B cell (primary cell): ENCODE measurements around the gene DOCK4. TPM values are rescaled to one million over a fixed set of nuclear protein-coding genes. Genes with fewer than 3 reads are reported as not detected.

Experiments
- ATAC-seq: fragments of 200-7000 bp; cut with Tn5 transposase; one replicate; pipeline ENCODE4 v1.10.0; 2021; ENCODE audit warnings: low read depth, mild to moderate bottlenecking, moderate number of reproducible peaks, moderate library complexity
- CTCF ChIA-PET: fragments of 350-600 bp; sonication (Branson Sonifier 250); formaldehyde crosslinking; loops from one replicate; lab custom pipeline; 2021; ENCODE audit warnings: antibody characterized with exemption, inconsistent platforms; lab: Charles Lee
- POLR2A ChIA-PET: fragments of 350-600 bp; sonication (Branson Sonifier 250); formaldehyde crosslinking; loops from one replicate; lab custom pipeline; 2021; ENCODE audit warnings: antibody characterized with exemption; lab: Charles Lee
- DNase-seq: peaks from one replicate; pipeline ENCODE4 v3.0.0; 2013
- H2AFZ ChIP-seq: 2 replicates; pipeline ENCODE4 v1.6.1; 2012; ENCODE audit warnings: mild to moderate bottlenecking, low read depth, low read length; ENCODE audit not compliant: insufficient read depth, poor library complexity, severe bottlenecking
- H3K27ac ChIP-seq, 2 donors: 1 replicate in 1 of 2; 2 replicates in 1 of 2; pipeline ENCODE4 v1.5.1; 2012 to 2013; ENCODE audit warnings: low read length in 2 of 2, mild to moderate bottlenecking in 2 of 2, moderate library complexity in 1 of 2
- H3K27me3 ChIP-seq, 4 experiments: fragments of 200-600 bp in 1 of 4; sonication (generic) in 1 of 4; replicated peaks in 1 of 4; 1 replicate in 2 of 4; 2 replicates in 2 of 4; pipeline versions ENCODE4 v1.6.1 to v1.7.0; 2013 to 2016; ENCODE audit warnings: low read length in 3 of 4, mild to moderate bottlenecking in 2 of 4, mixed read lengths in 1 of 4, moderate library complexity in 1 of 4; ENCODE audit not compliant: insufficient read depth in 4 of 4, control insufficient read depth in 3 of 4; ENCODE audit errors: control extremely low read depth in 1 of 4
- H3K36me3 ChIP-seq, 2 experiments: replicated peaks in 1 of 2; 1 replicate in 1 of 2; 2 replicates in 1 of 2; pipeline versions ENCODE4 v1.6.1 to v1.7.1; 2013; ENCODE audit warnings: low read length in 1 of 2; ENCODE audit not compliant: insufficient read depth in 2 of 2, control insufficient read depth in 1 of 2; ENCODE audit errors: control extremely low read depth in 1 of 2, extremely low read depth in 1 of 2
- H3K4me1 ChIP-seq, 2 donors: fragments of 200-600 bp in 1 of 2; sonication (generic) in 1 of 2; 1 replicate in 1 of 2; 2 replicates in 1 of 2; pipeline versions ENCODE4 v1.5.1 to v1.6.1; 2013 to 2017; ENCODE audit warnings: low read length in 2 of 2; ENCODE audit not compliant: control insufficient read depth in 2 of 2, insufficient read depth in 2 of 2
- H3K4me2 ChIP-seq: replicated peaks from 2 replicates; pipeline ENCODE3; 2012; ENCODE audit warnings: mild to moderate bottlenecking, low read depth, low read length; ENCODE audit not compliant: poor library complexity, severe bottlenecking
- H3K4me3 ChIP-seq, 5 experiments: fragments of 200-600 bp in 1 of 5; sonication (generic) in 1 of 5; 1 replicate in 3 of 5; 2 replicates in 2 of 5; pipeline versions ENCODE4 v1.5.1 to v1.7.0; 2011 to 2016; ENCODE audit warnings: low read length in 4 of 5, mild to moderate bottlenecking in 4 of 5, low read depth in 2 of 5, control low read depth in 1 of 5, moderate library complexity in 1 of 5; ENCODE audit not compliant: insufficient read depth in 1 of 5; ENCODE audit errors: control extremely low read depth in 1 of 5, extremely low read depth in 1 of 5
- H3K79me2 ChIP-seq: fragments of 200-600 bp; sonication (generic); one replicate; pipeline ENCODE4 v1.6.0; 2016; ENCODE audit warnings: low read length; ENCODE audit not compliant: control insufficient read depth, insufficient read depth
- H3K9ac ChIP-seq: fragments of 200-600 bp; sonication (generic); 2 replicates; pipeline ENCODE4 v1.6.1; 2017; ENCODE audit warnings: mild to moderate bottlenecking, low read length, moderate library complexity
- H3K9me3 ChIP-seq, 3 donors: one replicate each; pipeline versions ENCODE4 v1.6.1 to v1.7.1; 2013; ENCODE audit warnings: low read length in 2 of 3; ENCODE audit not compliant: control insufficient read depth in 2 of 3, insufficient read depth in 1 of 3; ENCODE audit errors: control extremely low read depth in 1 of 3
- H4K20me1 ChIP-seq: 2 replicates; pipeline ENCODE4 v1.6.0; 2012; ENCODE audit warnings: mild to moderate bottlenecking, low read length; ENCODE audit not compliant: insufficient read depth, control insufficient read depth, poor library complexity, severe bottlenecking
- H3K27ac Mint-ChIP-seq: one replicate; pipeline ENCODE4 v1.8.0; 2021; ENCODE audit warnings: mixed read lengths
- H3K27me3 Mint-ChIP-seq: one replicate; pipeline ENCODE4 v1.8.0; 2021; ENCODE audit warnings: mixed read lengths
- H3K4me1 Mint-ChIP-seq: one replicate; pipeline ENCODE4 v1.8.0; 2021; ENCODE audit warnings: mixed read lengths
- H3K4me3 Mint-ChIP-seq: one replicate; pipeline ENCODE4 v1.8.0; 2021; ENCODE audit warnings: mixed read lengths
- H3K9me3 Mint-ChIP-seq: one replicate; pipeline ENCODE4 v1.8.0; 2022; ENCODE audit warnings: mixed read lengths; ENCODE audit not compliant: insufficient read depth
- EZH2 ChIP-seq: IDR thresholded peaks from 2 replicates; pipeline ENCODE4 v1.6.1; 2012; ENCODE audit warnings: borderline replicate concordance, low read depth, mild to moderate bottlenecking, moderate library complexity, low read length; ENCODE audit not compliant: insufficient read depth, poor library complexity, severe bottlenecking
- WGBS: methylation state at CpG from one replicate; pipeline ENCODE4 v1.1.5; 2013; ENCODE audit warnings: missing lambda C conversion rate; ENCODE audit not compliant: insufficient coverage; 5-methylcytosine and 5-hydroxymethylcytosine counted together
- intact Hi-C: fragments of 100-400 bp; cut with micrococcal nuclease; formaldehyde crosslinking; loops from one replicate; pipeline ENCODE4 v1.10.0; 2022
- polyA plus RNA-seq: library from polyadenylated mRNA; depleted of rRNA; stranded (reverse); fragments of >200 nt; gene quantifications from 2 replicates; pipeline ENCODE4 v1.2.3, GENCODE V29; 2012
- total RNA-seq, 2 donors: library from RNA; stranded (reverse); fragments of 120-200 nt in 1 of 2; gene quantifications; 1 replicate in 1 of 2; 2 replicates in 1 of 2; pipeline versions ENCODE4 v1.2.3 to v1.2.4, GENCODE V29; 2013 to 2022
- TF ChIP-seq, protein P1 (sequence below): fragments of 200-600 bp; IDR thresholded peaks from one replicate; pipeline ENCODE4 v1.8.0; 2022; ENCODE audit warnings: antibody characterized with exemption, mild to moderate bottlenecking

The DOCK4 gene
- total and polyA plus RNA-seq, 2 donors (not counting 1 experiment from before 2014, with no cell fraction given), result 0.03 to 4.1 TPM

- DNase-seq (no peak), ATAC-seq (no peak)
- no peaks in the 10 kb centered on the region for H3K27me3 ChIP-seq
Measured at GRCh38 chr7:112110651-112111050, 95.5 kb downstream of the DOCK4 start.

DNA sequence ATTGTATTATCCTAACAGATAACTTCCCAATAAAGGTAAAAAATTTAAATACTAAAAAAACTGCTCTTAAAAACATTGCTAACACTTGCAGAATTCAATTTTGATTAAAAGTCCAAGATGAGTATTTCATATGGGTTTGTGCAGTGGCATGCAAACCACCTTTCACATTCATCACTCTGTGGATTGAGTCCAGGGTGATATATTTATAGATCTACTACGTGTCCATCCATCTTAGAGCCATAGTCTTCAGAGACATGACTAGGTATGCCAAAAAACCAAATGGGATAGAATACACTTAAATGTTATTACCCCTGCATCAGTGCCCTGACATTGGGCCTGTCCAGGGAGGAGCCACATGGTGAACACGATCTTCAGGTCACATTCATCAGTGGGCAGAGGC, 96.0 kb downstream of the DOCK4 start:
- ATAC-seq (no peak), DNase-seq (no peak)
- ChIA-PET CTCF (no interaction called here), POLR2A (no interaction called here)
- H3K79me2 ChIP-seq, result no peaks in the 10 kb centered on the region
- WGBS, result 86% methylated on average over 2 of the region's 2 CpGs
- Mint-ChIP-seq H3K27me3 (no peaks in the 10 kb centered on the region), H3K9me3 (no peaks in the 10 kb centered on the region), H3K27ac (no peak overlapping the region), H3K4me3 (no peak overlapping the region), H3K4me1 (no peaks in the 10 kb centered on the region)
- TF ChIP-seq, protein P1, sequence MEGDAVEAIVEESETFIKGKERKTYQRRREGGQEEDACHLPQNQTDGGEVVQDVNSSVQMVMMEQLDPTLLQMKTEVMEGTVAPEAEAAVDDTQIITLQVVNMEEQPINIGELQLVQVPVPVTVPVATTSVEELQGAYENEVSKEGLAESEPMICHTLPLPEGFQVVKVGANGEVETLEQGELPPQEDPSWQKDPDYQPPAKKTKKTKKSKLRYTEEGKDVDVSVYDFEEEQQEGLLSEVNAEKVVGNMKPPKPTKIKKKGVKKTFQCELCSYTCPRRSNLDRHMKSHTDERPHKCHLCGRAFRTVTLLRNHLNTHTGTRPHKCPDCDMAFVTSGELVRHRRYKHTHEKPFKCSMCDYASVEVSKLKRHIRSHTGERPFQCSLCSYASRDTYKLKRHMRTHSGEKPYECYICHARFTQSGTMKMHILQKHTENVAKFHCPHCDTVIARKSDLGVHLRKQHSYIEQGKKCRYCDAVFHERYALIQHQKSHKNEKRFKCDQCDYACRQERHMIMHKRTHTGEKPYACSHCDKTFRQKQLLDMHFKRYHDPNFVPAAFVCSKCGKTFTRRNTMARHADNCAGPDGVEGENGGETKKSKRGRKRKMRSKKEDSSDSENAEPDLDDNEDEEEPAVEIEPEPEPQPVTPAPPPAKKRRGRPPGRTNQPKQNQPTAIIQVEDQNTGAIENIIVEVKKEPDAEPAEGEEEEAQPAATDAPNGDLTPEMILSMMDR, result no peak
- TF ChIP-seq EZH2, result no peak
- no peaks in the 10 kb centered on the region for H3K36me3 ChIP-seq
- H2AFZ ChIP-seq, result no peak overlapping the region
- H3K4me1 ChIP-seq, result no peaks in the 10 kb centered on the region
- no peaks in the 10 kb centered on the region for H4K20me1 ChIP-seq
- no peak overlapping the region for H3K4me3 ChIP-seq
- intact Hi-C loops, result no loop called here
- no peak overlapping the region for H3K4me2 ChIP-seq
- H3K9ac ChIP-seq, result no peak overlapping the region
- H3K9me3 ChIP-seq, result no peaks in the 10 kb centered on the region
- no peak overlapping the region for H3K27ac ChIP-seq
- H3K27me3 ChIP-seq, result no peaks in the 10 kb centered on the region

More at GRCh38 chr7:112110651-112111050, 95.5 kb downstream of the DOCK4 start:
- H3K27ac Mint-ChIP-seq, result no peak overlapping the region
- no peaks in the 10 kb centered on the region for H3K9me3 Mint-ChIP-seq
- WGBS, result 80% methylated on average over 1 of the region's 7 CpGs
- H3K36me3 ChIP-seq, result no peaks in the 10 kb centered on the region
- no peak overlapping the region for H3K4me3 Mint-ChIP-seq
- no peak overlapping the region for H2AFZ ChIP-seq
- H3K9ac ChIP-seq, result no peak overlapping the region
- ChIA-PET POLR2A (no interaction called here), CTCF (no interaction called here)
- H3K79me2 ChIP-seq, result no peaks in the 10 kb centered on the region
- no peak overlapping the region for H3K4me2 ChIP-seq
- H3K4me1 ChIP-seq, result no peaks in the 10 kb centered on the region
- H3K4me3 ChIP-seq, result no peak overlapping the region
- H4K20me1 ChIP-seq, result no peaks in the 10 kb centered on the region
- no peak overlapping the region for H3K27ac ChIP-seq
- H3K9me3 ChIP-seq, result no peaks in the 10 kb centered on the region
- intact Hi-C loops, result no loop called here
- H3K4me1 Mint-ChIP-seq, result no peaks in the 10 kb centered on the region
- no peak for TF ChIP-seq EZH2
- TF ChIP-seq, protein P1, result no peak
- H3K27me3 Mint-ChIP-seq, result no peaks in the 10 kb centered on the region
